ENCODE results near the gene PSEN2.

- no peak for TF ChIP-seq CTCF (IDR thresholded peaks at IDR 0.05)
- no peak for TF ChIP-seq POLR2AphosphoS5 (IDR thresholded peaks at IDR 0.05)
- no peak for TF ChIP-seq POLR2A (IDR thresholded peaks at IDR 0.05; ENCODE audit: low read depth)
These were observed 37.8 kb upstream of the PSEN2 start for GRCh38 chr1:226832613-226833012.

All from esophagus muscularis mucosa (tissue), 3 donors.